ENCODE results near the gene CRCP. TPM values are rescaled to one million over a fixed set of nuclear protein-coding genes. Genes with fewer than 3 reads are reported as not detected.
"Not testable (repeated sequence)": the region's sequence is repeated elsewhere in the genome, so short reads cannot be mapped to it uniquely, and the experiment has no call there.

CRCP gene
- total RNA-seq, 1 donor from 2014 or later = 41.0 TPM

DNA sequence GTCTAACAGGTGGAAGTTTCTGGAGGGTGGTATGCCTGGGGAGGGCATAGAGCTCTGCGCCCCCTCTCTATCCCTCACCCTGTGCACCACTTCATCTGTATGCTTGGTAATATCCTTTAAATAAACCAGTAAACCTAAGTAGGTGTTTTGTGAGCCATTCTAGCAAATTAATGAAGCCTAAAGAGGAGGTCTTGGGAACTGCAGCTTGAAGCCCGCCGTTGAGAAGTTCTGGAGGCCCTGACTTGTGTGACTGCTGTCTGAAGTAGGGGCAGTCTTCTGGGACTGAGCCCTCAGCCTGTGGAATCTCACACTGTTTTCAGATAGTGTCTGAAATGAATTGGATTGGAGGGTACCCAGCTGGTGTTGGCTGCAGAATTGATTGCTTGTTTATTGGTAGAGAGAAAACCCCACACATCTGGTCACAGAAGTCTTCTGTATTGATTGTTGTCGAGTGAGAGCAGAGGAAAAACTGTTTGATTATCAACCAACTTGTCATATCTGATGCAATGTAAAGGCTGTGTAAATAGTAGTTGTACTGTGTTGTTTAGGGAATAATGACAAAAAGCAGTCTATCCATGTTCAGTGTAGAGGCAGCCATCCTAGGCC is 4.7 kb downstream of the CRCP start:
- no peak for DNase-seq (ENCODE audit: low spot score)
- Mint-ChIP-seq H3K9me3 (no peaks in the 10 kb centered on the region), H3K4me3 (no peak overlapping the region), H3K36me3 (ENCODE audit: low read depth) (peaks cover 24% of the 10 kb centered on the region), H3K27ac (no peak overlapping the region), H3K27me3 (ENCODE audit: insufficient read depth) (no peaks in the 10 kb centered on the region), H3K4me1 (ENCODE audit: low read depth) (peaks cover 41% of the 10 kb centered on the region)
- intact Hi-C loops (cut with micrococcal nuclease) = loop anchor here (10.0 kb wide), 1 partner anchor 85 kb away; the partner anchor contains the start of gene TPST1

GRCh38 chr7:66123175-66123528 is 8.5 kb downstream of the CRCP start:
- H3K36me3 Mint-ChIP-seq (ENCODE audit: low read depth) = peaks cover 16% of the 10 kb centered on the region
- no peaks in the 10 kb centered on the region for H3K9me3 Mint-ChIP-seq
- peaks cover 41% of the 10 kb centered on the region for H3K4me1 Mint-ChIP-seq (ENCODE audit: low read depth)
- intact Hi-C loops (cut with micrococcal nuclease) = no loop called here
- H3K27ac Mint-ChIP-seq = no peak overlapping the region
- H3K27me3 Mint-ChIP-seq (ENCODE audit: insufficient read depth) = no peaks in the 10 kb centered on the region
- no peak for DNase-seq (ENCODE audit: low spot score)
- H3K4me3 Mint-ChIP-seq = no peak overlapping the region

- intact Hi-C loops (cut with micrococcal nuclease); H3K4me3 Mint-ChIP-seq; H3K9me3 Mint-ChIP-seq; H3K36me3 Mint-ChIP-seq (ENCODE audit: low read depth); H3K27me3 Mint-ChIP-seq (ENCODE audit: insufficient read depth); DNase-seq (ENCODE audit: low spot score): not testable (repeated sequence)
- H3K4me1 Mint-ChIP-seq (ENCODE audit: low read depth) = peaks cover 30% of the 10 kb centered on the region
- peak overlapping the region; percentile 27 for H3K27ac Mint-ChIP-seq
Measured at GRCh38 chr7:66124569-66124861, 9.9 kb downstream of the CRCP start.

DNA sequence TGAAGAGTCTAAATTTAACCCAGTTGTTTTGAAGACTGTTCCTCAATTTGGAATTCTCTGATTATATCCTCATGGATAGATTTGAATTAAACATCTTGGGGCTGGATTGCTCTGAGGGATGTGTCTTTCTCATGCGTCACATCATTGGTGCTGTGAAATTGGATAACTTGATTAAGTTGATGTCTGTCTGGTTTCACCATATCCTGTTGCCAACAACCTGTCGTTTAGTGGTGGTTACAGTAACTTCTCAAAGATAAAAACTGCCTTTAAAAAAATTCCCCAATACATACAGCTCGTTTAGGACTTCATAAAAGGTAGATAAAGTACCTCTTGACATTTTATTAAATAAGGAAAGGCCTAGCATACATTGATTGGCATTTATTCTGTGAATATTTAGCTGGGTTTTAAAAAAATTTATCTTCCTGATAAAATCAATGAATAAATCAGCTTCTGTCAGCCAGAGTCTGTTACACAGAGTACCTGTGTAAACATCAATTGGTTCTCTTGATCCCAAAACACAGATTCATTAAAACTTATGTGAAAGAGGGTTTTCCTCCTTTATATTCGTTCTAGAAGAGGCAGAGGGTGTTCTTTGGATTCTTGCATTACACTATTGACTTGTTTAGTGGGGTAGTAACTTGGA is 10.5 kb downstream of the CRCP start:
- Mint-ChIP-seq H3K27ac (no peak overlapping the region), H3K9me3 (no peaks in the 10 kb centered on the region), H3K27me3 (ENCODE audit: insufficient read depth) (no peaks in the 10 kb centered on the region), H3K4me3 (peak overlapping the region; percentile 28), H3K4me1 (ENCODE audit: low read depth) (peaks cover 31% of the 10 kb centered on the region), H3K36me3 (ENCODE audit: low read depth) (peaks cover 12% of the 10 kb centered on the region)
- intact Hi-C loops (cut with micrococcal nuclease) = no loop called here
- no peak for DNase-seq (ENCODE audit: low spot score)

GRCh38 chr7:66125781-66126352 is 11.2 kb downstream of the CRCP start:
- H3K9me3 Mint-ChIP-seq; H3K27me3 Mint-ChIP-seq (ENCODE audit: insufficient read depth); H3K4me3 Mint-ChIP-seq; DNase-seq (ENCODE audit: low spot score); intact Hi-C loops (cut with micrococcal nuclease): not testable (repeated sequence)
- Mint-ChIP-seq H3K27ac (peak overlapping the region; percentile 54), H3K36me3 (ENCODE audit: low read depth) (peaks cover 12% of the 10 kb centered on the region), H3K4me1 (ENCODE audit: low read depth) (peaks cover 31% of the 10 kb centered on the region)

DNA sequence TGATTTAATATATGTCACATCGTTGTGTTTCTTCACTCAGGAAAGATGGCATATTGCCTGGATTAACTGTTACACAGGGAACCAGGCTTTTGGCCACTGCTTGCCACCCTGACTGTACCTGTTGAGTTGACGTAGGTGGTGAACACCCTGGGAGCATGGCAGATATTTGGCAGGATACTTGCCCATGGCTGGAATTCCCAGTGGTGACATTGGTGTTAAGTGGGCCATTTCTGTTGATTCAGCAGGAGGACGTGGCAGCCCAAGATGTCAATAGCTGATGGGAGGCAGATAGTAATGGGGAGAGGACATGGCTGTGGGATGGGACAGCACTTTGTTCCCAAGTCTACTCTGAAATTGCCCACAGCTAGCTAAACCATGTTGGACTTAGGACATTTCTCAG is 12.5 kb downstream of the CRCP start:
- H3K27me3 Mint-ChIP-seq (ENCODE audit: insufficient read depth); H3K27ac Mint-ChIP-seq; DNase-seq (ENCODE audit: low spot score); H3K4me3 Mint-ChIP-seq; H3K9me3 Mint-ChIP-seq; intact Hi-C loops (cut with micrococcal nuclease): not testable (repeated sequence)
- Mint-ChIP-seq H3K4me1 (ENCODE audit: low read depth) (peaks cover 31% of the 10 kb centered on the region), H3K36me3 (ENCODE audit: low read depth) (peaks cover 18% of the 10 kb centered on the region)

DNA sequence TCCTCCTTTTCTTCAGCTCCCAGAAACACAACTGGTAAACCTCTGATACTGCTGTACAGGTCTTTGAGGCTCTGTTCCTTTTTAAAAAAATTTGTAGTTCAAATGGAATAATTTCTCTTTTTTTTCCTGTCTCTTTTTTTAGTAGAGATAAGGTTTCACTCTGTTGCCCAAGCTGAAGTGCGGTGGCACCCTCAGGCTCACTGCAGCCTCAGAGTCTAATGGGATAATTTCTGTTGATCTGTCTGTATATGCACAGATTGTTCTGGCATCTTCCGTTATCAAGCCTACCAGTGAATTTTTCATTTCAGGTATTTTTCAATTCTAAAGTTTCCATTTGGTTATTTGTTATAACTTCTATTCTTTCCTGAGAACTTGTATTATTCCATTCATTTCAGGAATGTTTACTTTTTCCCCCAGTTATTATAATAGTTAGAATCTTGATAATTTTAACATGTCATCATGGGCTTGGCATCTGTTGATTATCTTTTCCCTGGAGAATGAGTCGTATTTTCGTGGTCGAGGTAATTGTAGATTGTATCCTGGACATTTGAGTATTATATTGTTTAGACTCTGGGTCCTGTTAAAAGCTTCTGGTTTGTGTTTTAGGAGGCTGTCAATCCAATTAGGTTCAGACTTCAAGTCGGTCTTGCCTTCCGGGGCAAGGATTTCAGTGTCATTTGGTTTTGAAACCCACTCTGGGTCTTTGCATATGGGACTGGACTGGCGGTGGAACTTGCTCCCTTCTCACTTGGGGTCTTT is 24.5 kb downstream of the CRCP start:
- no peak for DNase-seq (ENCODE audit: low spot score)
- H3K27ac Mint-ChIP-seq = no peak overlapping the region
- H3K9me3 Mint-ChIP-seq = no peaks in the 10 kb centered on the region
- H3K4me1 Mint-ChIP-seq (ENCODE audit: low read depth) = peaks cover 4% of the 10 kb centered on the region
- H3K36me3 Mint-ChIP-seq (ENCODE audit: low read depth) = peaks cover 53% of the 10 kb centered on the region
- H3K4me3 Mint-ChIP-seq = no peak overlapping the region
- intact Hi-C loops (cut with micrococcal nuclease) = no loop called here
- H3K27me3 Mint-ChIP-seq (ENCODE audit: insufficient read depth) = no peaks in the 10 kb centered on the region

DNA sequence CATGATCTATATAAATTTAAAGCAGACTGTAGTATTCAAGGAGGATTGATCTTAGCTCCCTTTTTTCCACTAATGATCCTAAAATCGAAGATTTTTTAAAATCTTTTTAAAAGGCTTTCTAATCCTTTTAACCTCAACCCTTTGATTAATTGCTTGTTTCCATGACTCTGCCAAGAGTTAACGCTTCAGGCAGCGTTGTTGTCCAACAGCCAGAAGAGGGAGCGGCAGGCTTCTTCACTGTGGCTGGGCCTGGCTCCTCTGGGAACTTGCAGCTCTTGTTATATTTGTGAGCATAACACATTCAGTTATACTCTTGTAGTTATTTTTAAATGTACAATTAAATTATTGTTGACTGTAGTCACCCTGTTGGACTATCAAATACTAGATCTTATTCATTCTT is 26.3 kb downstream of the CRCP start:
- H3K4me3 Mint-ChIP-seq = no peak overlapping the region
- H3K27ac Mint-ChIP-seq = no peak overlapping the region
- peaks cover 49% of the 10 kb centered on the region for H3K36me3 Mint-ChIP-seq (ENCODE audit: low read depth)

DNA sequence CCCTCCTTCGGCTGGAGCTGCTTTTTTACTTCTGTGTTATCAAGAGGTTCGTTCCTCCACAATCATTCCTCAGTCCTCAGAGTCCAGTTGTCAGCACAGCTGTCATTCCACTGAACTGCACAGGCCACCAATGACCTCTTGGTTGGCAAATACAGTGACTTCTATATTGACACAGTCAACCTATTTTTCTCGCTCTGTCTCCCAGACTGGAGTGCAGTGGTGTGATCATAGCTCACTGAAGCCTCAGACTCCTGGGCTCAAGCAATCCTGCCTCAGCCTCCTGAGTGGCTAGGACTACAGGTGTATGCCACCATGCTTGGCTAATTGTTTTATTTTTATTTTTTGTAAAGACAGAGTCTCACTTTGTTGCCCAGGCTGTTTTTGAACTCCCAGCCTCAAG is 27.7 kb downstream of the CRCP start:
- Mint-ChIP-seq H3K27ac (no peak overlapping the region), H3K27me3 (ENCODE audit: insufficient read depth) (no peaks in the 10 kb centered on the region), H3K9me3 (no peaks in the 10 kb centered on the region), H3K36me3 (ENCODE audit: low read depth) (peaks cover 56% of the 10 kb centered on the region), H3K4me3 (no peak overlapping the region), H3K4me1 (ENCODE audit: low read depth) (peaks cover 9% of the 10 kb centered on the region)
- no peak for DNase-seq (ENCODE audit: low spot score)
- intact Hi-C loops (cut with micrococcal nuclease) = no loop called here

More for the DNA sequence above, 26.3 kb downstream of the CRCP start:
- no peaks in the 10 kb centered on the region for H3K9me3 Mint-ChIP-seq
- DNase-seq (ENCODE audit: low spot score) = no peak
- H3K27me3 Mint-ChIP-seq (ENCODE audit: insufficient read depth) = no peaks in the 10 kb centered on the region
- peaks cover 8% of the 10 kb centered on the region for H3K4me1 Mint-ChIP-seq (ENCODE audit: low read depth)
- intact Hi-C loops (cut with micrococcal nuclease) = no loop called here

- Mint-ChIP-seq H3K4me3 (no peak overlapping the region), H3K36me3 (ENCODE audit: low read depth) (peaks cover 50% of the 10 kb centered on the region), H3K9me3 (no peaks in the 10 kb centered on the region), H3K27ac (no peak overlapping the region), H3K27me3 (ENCODE audit: insufficient read depth) (no peaks in the 10 kb centered on the region), H3K4me1 (ENCODE audit: low read depth) (peaks cover 9% of the 10 kb centered on the region)
- DNase-seq (ENCODE audit: low spot score) = no peak
- intact Hi-C loops (cut with micrococcal nuclease) = no loop called here
Measured at GRCh38 chr7:66142996-66143395, 28.3 kb downstream of the CRCP start.

- intact Hi-C loops (cut with micrococcal nuclease) = no loop called here
- H3K9me3 Mint-ChIP-seq = no peaks in the 10 kb centered on the region
- no peak overlapping the region for H3K4me3 Mint-ChIP-seq
- peaks cover 54% of the 10 kb centered on the region for H3K36me3 Mint-ChIP-seq (ENCODE audit: low read depth)
- H3K27me3 Mint-ChIP-seq (ENCODE audit: insufficient read depth) = no peaks in the 10 kb centered on the region
- H3K27ac Mint-ChIP-seq = no peak overlapping the region
- no peak for DNase-seq (ENCODE audit: low spot score)
- peaks cover 17% of the 10 kb centered on the region for H3K4me1 Mint-ChIP-seq (ENCODE audit: low read depth)
Measured at GRCh38 chr7:66143876-66144332, 29.3 kb downstream of the CRCP start.

GRCh38 chr7:66145400-66146104 is 30.9 kb downstream of the CRCP start:
- Mint-ChIP-seq H3K9me3 (no peaks in the 10 kb centered on the region), H3K36me3 (ENCODE audit: low read depth) (peaks cover 55% of the 10 kb centered on the region), H3K27me3 (ENCODE audit: insufficient read depth) (no peaks in the 10 kb centered on the region)

More at GRCh38 chr7:66145400-66146104, 30.9 kb downstream of the CRCP start:
- Mint-ChIP-seq H3K4me1 (ENCODE audit: low read depth) (peaks cover 26% of the 10 kb centered on the region), H3K4me3 (no peak overlapping the region), H3K27ac (no peak overlapping the region)
- no peak for DNase-seq (ENCODE audit: low spot score)
- intact Hi-C loops (cut with micrococcal nuclease) = no loop called here

Measured in activated T-helper 1 cell treated with anti-CD3 and anti-CD28 coated beads, Interleukin-12 subunit alpha, Interleukin-12 subunit beta, Interleukin-2, Interleukin-4 antibody, amounts not matched to agents 30 ng/mL and 10 ng/mL and 1 ng/mL, durations not matched to agents 14 hours and 24 hours and 36 hours (primary cell).